OCI-LY1 (cell line): ENCODE data around the gene ZNF536.

Source experiments
- H2AFZ ChIP-seq: fragments of 200-600 bp; sonication (generic), shearing (Covaris generic); 2 replicates; pipeline ENCODE4 v1.6.0; 2014; ENCODE audit warnings: antibody characterized with exemption, mild to moderate bottlenecking, low read length
- H3F3A ChIP-seq: fragments of 200-600 bp; sonication (generic), shearing (Covaris generic); 2 replicates; pipeline ENCODE4 v1.6.0; 2014; ENCODE audit warnings: mild to moderate bottlenecking, antibody characterized with exemption, low read length, moderate library complexity; ENCODE audit not compliant: insufficient read depth
- H3K27ac ChIP-seq: fragments of 200-600 bp; sonication (generic); 2 replicates; pipeline ENCODE4 v1.5.1; 2014; ENCODE audit warnings: low read length, mixed run types, mild to moderate bottlenecking, low read depth; ENCODE audit not compliant: poor library complexity, severe bottlenecking
- H3K27me3 ChIP-seq: fragments of 200-600 bp; sonication (generic); 2 replicates; pipeline ENCODE4 v1.6.0; 2014; ENCODE audit warnings: antibody characterized with exemption, mild to moderate bottlenecking, low read length, moderate library complexity; ENCODE audit not compliant: insufficient read depth
- H3K36me3 ChIP-seq: fragments of 200-600 bp; sonication (generic); 2 replicates; pipeline ENCODE4 v1.6.1; 2014; ENCODE audit warnings: mild to moderate bottlenecking, antibody characterized with exemption, low read length, moderate library complexity, mixed read lengths; ENCODE audit not compliant: insufficient read depth
- H3K4me1 ChIP-seq: fragments of 200-600 bp; sonication (generic); 2 replicates; pipeline ENCODE4 v1.5.1; 2014; ENCODE audit warnings: mild to moderate bottlenecking, low read length, moderate library complexity; ENCODE audit not compliant: insufficient read depth, severe bottlenecking
- H3K4me2 ChIP-seq: fragments of 200-600 bp; sonication (generic), shearing (Covaris generic); 2 replicates; pipeline ENCODE4 v1.6.1; 2014; ENCODE audit warnings: low read length
- H3K4me3 ChIP-seq: fragments of 200-600 bp; sonication (generic); 2 replicates; pipeline ENCODE4 v1.5.1; 2014; ENCODE audit warnings: low read length, low read depth, mild to moderate bottlenecking, mixed read lengths; ENCODE audit not compliant: poor library complexity, severe bottlenecking
- H3K79me2 ChIP-seq: fragments of 200-600 bp; shearing (Covaris generic); 2 replicates; pipeline ENCODE4 v1.6.1; 2016; ENCODE audit warnings: mixed run types, low read length, mixed read lengths; ENCODE audit not compliant: insufficient read depth
- H3K9ac ChIP-seq: fragments of 200-600 bp; sonication (generic), shearing (Covaris generic); 2 replicates; pipeline ENCODE4 v1.6.1; 2014; ENCODE audit warnings: mild to moderate bottlenecking, low read length, mixed read lengths
- H3K9me2 ChIP-seq: fragments of 200-600 bp; sonication (generic), shearing (Covaris generic); 2 replicates; pipeline ENCODE4 v1.6.1; 2014; ENCODE audit warnings: low read depth, mild to moderate bottlenecking, low read length, mixed read lengths
- H3K9me3 ChIP-seq: fragments of 200-600 bp; shearing (Covaris generic); 2 replicates; pipeline ENCODE4 v1.6.1; 2014; ENCODE audit warnings: low read length, mixed read lengths
- H4K20me1 ChIP-seq: fragments of 200-600 bp; sonication (generic), shearing (Covaris generic); 2 replicates; pipeline ENCODE4 v1.6.0; 2016; ENCODE audit warnings: mild to moderate bottlenecking, low read length; ENCODE audit not compliant: insufficient read depth
- EZH2 ChIP-seq: fragments of 200-600 bp; sonication (generic), shearing (Covaris generic); IDR thresholded peaks from 2 replicates; pipeline ENCODE4 v1.8.0; 2017; ENCODE audit warnings: borderline replicate concordance, mixed run types, mild to moderate bottlenecking, antibody characterized with exemption, low read length, moderate library complexity, mixed read lengths
- TF ChIP-seq, protein P1 (sequence below): fragments of 200-600 bp; sonication (generic), shearing (Covaris generic); IDR thresholded peaks from 2 replicates; pipeline ENCODE4 v1.5.1; 2017; ENCODE audit warnings: mild to moderate bottlenecking, antibody characterized with exemption, low read length, moderate library complexity, mixed read lengths

ZNF536 gene

DNA sequence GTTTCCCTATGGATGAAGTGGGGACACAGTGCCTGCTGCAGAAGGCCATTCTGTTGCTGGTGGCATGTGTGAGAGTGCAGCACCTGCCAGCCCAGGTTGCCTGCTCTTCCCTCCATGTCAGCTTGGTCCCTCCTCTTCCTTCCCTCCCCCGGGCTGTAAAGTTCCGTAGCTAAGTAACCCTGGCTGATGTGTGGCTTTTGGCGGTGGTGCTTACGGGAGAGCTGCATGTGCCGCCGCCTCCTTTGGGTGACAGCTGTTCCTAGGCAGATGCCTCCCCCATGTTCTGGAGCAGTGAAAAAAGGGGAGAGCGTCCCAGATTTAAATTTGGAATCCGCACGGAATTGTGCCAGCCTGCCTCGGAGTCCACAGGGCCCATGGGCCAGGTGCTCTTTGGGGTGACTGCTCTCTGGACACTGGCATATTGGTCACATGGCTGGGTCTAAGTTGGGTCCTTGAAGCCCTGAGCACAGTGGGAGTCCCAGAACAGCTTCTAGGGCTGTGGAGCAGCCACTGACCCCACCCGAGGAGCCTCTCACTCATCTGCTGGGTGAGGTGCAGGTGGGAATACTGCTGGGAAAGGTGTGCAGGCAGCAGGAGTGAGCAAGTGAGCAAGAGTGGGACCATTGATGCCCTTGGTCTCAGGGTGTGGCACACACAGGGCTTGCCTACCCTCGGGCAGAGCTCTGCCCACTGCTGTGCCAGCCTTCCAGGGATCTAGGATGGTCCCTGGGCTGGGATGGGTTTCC lies 33.1 kb upstream of the ZNF536 start:
- no peak overlapping the region for H3K4me2 ChIP-seq
- H3K36me3 ChIP-seq: no peaks in the 10 kb centered on the region
- H3K79me2 ChIP-seq: no peaks in the 10 kb centered on the region
- no peak overlapping the region for H3K4me3 ChIP-seq
- H3K9ac ChIP-seq: no peak overlapping the region
- H3K27me3 ChIP-seq: peaks cover 9% of the 10 kb centered on the region; the same call in 1 of the 2 replicates
- H3F3A ChIP-seq: no peaks in the 10 kb centered on the region
- H2AFZ ChIP-seq: no peak overlapping the region
- TF ChIP-seq EZH2: no peak
- TF ChIP-seq, protein P1, sequence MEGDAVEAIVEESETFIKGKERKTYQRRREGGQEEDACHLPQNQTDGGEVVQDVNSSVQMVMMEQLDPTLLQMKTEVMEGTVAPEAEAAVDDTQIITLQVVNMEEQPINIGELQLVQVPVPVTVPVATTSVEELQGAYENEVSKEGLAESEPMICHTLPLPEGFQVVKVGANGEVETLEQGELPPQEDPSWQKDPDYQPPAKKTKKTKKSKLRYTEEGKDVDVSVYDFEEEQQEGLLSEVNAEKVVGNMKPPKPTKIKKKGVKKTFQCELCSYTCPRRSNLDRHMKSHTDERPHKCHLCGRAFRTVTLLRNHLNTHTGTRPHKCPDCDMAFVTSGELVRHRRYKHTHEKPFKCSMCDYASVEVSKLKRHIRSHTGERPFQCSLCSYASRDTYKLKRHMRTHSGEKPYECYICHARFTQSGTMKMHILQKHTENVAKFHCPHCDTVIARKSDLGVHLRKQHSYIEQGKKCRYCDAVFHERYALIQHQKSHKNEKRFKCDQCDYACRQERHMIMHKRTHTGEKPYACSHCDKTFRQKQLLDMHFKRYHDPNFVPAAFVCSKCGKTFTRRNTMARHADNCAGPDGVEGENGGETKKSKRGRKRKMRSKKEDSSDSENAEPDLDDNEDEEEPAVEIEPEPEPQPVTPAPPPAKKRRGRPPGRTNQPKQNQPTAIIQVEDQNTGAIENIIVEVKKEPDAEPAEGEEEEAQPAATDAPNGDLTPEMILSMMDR: no peak
- H3K9me3 ChIP-seq: no peaks in the 10 kb centered on the region
- no peak overlapping the region for H3K27ac ChIP-seq
- no peaks in the 10 kb centered on the region for H4K20me1 ChIP-seq
- no peaks in the 10 kb centered on the region for H3K4me1 ChIP-seq
- no peaks in the 10 kb centered on the region for H3K9me2 ChIP-seq

DNA sequence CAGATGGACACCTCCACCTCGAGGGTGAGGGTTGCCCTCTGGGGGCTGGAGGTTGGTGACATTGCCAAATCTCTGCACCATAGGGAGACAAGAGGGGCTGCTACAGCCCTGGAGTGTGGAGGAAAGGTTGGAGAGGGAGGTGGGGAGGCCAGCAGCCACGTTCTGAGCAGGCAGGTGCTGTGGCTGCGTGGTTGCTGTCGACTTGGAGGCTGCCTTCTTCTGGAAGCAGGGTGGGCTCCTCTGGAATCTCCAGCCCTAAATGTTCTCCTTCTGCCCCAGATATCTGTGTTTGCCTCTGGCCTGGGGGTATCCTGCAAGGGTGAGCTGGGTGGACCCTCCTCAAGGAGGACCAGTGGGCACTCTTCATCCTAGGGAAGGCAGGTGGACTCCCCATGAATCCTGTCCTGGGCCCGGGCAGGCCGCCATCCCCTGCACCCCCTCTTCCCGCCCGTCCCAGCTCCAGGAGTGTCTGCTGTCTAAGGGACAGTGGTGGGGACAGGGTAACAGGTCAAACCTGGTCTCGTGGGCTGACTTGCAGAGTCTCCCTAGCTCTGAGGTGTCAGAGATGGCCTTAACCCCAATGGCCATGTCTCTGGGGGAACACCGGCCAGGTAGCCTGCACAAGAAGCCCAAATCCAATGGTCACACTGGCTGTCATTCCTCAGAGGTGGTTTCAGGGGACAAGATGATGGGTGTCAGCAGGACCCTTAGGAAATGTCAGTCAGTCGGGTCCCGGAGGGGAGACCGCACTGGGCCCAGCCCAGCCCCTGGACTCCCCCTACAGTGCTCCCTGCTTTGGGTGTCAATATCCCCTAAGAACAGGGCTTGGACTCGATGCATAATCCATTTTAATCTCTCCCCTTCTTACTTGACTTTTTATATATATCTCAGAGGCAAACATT lies 32.3 kb upstream of the ZNF536 start:
- Histone ChIP-seq H3F3A (no peaks in the 10 kb centered on the region), H3K4me2 (no peak overlapping the region), H3K79me2 (no peaks in the 10 kb centered on the region), H3K4me3 (no peak overlapping the region), H3K9me3 (no peaks in the 10 kb centered on the region), H3K4me1 (no peaks in the 10 kb centered on the region), H2AFZ (no peak overlapping the region), H3K36me3 (no peaks in the 10 kb centered on the region), H3K27ac (no peak overlapping the region), H3K27me3 (peaks cover 9% of the 10 kb centered on the region; the same call in 1 of the 2 replicates), H3K9ac (no peak overlapping the region), H3K9me2 (no peaks in the 10 kb centered on the region), H4K20me1 (no peaks in the 10 kb centered on the region)
- TF ChIP-seq EZH2: no peak
- TF ChIP-seq, protein P1: no peak

DNA sequence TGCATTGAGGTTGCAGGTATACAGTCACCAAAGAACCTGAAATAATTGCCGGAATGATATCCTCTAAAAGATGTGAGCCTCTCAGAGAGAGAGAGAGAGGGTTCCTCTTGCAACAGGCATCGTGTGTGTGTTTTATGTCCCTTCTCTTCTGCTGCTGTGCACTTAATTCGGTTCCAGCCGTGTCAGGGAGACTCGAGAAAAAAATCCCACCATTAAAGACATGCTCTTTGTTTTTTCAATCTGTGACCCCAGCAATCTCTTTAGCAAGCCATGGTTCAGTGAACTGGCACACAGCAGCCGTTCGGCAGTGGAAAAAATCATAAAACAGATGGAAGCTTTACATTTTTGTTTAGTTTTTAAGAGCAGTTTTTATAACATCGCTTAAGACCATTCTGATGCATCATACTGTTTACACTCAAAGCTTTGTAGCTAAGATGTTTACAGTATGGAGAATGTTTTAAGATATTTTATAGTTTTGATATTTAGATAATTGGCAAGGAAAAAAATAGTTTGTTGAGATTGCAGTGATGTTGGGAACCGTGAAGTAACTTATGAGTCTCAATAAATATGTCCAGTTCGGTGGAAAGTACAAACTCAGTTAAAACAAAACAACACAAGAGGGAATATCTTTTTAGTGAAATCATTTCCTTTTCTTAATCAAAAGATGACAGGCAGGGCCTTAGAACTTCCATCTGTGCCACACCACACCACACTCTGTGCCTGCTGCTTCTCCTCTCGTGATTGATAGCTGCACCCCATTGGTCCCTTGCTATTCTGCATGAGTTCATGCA lies 31.2 kb upstream of the ZNF536 start:
- H4K20me1 ChIP-seq: no peaks in the 10 kb centered on the region
- H3K4me1 ChIP-seq: no peaks in the 10 kb centered on the region
- no peak overlapping the region for H3K9ac ChIP-seq

More for the DNA sequence above, 31.2 kb upstream of the ZNF536 start:
- no peak overlapping the region for H2AFZ ChIP-seq
- peaks cover 9% of the 10 kb centered on the region; the same call in 1 of the 2 replicates for H3K27me3 ChIP-seq
- no peak overlapping the region for H3K4me2 ChIP-seq
- H3K27ac ChIP-seq: no peak overlapping the region
- no peaks in the 10 kb centered on the region for H3K79me2 ChIP-seq
- H3K4me3 ChIP-seq: no peak overlapping the region
- no peaks in the 10 kb centered on the region for H3K9me2 ChIP-seq
- no peak for TF ChIP-seq EZH2
- TF ChIP-seq, protein P1: no peak
- no peaks in the 10 kb centered on the region for H3K36me3 ChIP-seq
- no peaks in the 10 kb centered on the region for H3K9me3 ChIP-seq
- no peaks in the 10 kb centered on the region for H3F3A ChIP-seq
